ENCODE measurements around the gene TGFBR3.

DNA sequence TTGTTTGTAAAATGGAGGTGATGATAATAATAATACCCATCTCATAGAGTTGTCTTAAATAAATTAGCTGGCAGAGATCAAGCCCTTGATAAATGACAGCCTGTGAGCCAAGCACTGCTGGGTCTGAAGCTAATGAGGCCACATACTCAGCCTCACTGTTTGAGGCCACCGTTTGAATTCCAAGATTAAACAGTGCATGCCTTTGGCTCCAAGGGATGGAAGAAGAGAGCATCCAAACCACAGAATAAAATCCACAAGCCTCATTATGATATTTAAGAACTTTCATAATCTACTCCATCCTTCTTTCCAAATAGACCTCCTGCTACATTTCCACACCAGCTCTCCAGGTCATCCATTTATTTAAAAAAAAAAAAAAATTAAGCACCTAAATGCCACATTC, 29.0 kb downstream of the TGFBR3 start:
- no peak for TF ChIP-seq POLR2A (IDR thresholded peaks at IDR 0.05)
- TF ChIP-seq, protein P1, sequence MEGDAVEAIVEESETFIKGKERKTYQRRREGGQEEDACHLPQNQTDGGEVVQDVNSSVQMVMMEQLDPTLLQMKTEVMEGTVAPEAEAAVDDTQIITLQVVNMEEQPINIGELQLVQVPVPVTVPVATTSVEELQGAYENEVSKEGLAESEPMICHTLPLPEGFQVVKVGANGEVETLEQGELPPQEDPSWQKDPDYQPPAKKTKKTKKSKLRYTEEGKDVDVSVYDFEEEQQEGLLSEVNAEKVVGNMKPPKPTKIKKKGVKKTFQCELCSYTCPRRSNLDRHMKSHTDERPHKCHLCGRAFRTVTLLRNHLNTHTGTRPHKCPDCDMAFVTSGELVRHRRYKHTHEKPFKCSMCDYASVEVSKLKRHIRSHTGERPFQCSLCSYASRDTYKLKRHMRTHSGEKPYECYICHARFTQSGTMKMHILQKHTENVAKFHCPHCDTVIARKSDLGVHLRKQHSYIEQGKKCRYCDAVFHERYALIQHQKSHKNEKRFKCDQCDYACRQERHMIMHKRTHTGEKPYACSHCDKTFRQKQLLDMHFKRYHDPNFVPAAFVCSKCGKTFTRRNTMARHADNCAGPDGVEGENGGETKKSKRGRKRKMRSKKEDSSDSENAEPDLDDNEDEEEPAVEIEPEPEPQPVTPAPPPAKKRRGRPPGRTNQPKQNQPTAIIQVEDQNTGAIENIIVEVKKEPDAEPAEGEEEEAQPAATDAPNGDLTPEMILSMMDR (IDR thresholded peaks at IDR 0.05 in 4 of 5, conservative IDR thresholded peaks at IDR 0.05 in 1 of 5) = no peak

Data from gastrocnemius medialis (tissue), 4 donors.